GM21360 (cell line): ENCODE data around the gene ZRANB1.

Experiments used
- ATAC-seq: cut with Tn5 transposase; IDR thresholded peaks from one replicate; pipeline ENCODE4 v1.9.1; 2021; ENCODE audit warnings: mild to moderate bottlenecking, moderate library complexity; ENCODE audit not compliant: unreplicated experiment

ZRANB1 gene

DNA sequence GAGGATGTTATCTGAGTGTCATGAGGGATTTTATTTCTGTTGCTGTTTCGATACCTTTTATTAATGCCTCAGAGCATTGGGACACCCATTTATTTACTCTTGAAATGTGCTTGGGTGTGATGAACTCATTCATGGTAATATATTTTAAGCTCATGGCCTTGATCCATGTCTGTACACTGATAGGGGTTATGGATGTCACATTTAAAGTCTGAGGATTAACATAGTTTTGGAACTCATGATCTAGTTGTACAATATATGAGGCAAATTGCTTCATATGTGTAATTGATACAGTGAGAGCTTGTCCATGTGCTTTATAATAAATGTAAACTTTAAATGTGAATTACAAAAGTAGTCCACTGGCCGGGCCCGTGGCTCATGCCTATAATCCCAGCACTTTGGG lies 23.0 kb upstream of the ZRANB1 start:
- no peak for ATAC-seq

DNA sequence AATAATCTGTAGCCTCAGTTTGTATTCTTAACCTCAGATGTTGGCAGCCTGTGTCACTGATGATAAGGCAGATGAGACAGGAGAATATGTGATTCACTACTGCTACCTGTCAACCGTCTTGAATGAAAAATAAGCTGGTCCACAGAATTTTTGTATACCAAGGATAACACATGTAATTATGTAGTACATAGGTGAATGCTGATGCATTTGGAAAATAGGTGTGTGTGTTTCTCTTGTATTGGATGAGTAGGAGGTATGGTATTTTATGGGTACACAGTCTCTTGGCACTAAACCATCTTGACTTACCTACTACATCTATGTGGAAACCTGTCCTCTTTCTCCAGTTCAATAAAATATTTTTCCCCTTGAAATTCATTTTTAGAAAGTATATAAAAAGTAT lies 20.7 kb upstream of the ZRANB1 start:
- ATAC-seq, result no peak

DNA sequence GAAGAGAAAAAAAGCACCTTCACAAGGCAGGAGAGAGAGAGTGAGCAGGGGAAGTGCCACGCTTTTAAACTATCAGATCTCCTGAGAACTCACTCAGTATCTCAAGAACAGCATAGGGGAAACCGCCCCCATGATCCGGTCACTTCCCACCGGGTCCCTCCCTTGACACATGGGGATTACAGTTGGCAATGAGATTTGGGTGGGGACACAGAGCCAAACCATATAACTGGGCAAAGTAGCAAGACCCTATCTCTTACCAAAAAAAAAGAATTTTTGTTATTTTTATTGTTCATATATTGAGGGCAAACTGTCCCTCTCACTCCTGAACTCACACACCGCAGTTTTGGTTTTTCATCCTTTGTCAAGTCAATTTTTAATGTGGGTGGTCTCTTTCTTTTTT lies 18.2 kb upstream of the ZRANB1 start:
- no peak for ATAC-seq

DNA sequence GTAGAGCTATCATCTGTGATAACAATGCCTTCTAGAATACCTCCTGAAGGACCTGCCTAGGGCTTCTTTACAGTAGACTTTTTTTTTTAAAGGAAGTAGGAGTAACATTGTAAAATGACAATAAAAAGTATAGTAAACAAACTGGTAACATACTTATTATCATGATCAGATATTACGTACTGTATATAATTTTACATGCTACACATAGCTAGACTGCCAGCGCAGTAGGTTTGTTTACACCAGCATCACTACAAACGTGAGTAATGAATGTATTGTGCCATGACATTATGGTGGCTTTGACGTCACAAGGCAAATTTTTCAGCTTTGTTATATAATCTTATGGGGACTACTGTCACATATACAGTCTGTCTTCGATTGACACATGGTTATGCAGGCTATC lies 15.4 kb upstream of the ZRANB1 start:
- no peak for ATAC-seq

DNA sequence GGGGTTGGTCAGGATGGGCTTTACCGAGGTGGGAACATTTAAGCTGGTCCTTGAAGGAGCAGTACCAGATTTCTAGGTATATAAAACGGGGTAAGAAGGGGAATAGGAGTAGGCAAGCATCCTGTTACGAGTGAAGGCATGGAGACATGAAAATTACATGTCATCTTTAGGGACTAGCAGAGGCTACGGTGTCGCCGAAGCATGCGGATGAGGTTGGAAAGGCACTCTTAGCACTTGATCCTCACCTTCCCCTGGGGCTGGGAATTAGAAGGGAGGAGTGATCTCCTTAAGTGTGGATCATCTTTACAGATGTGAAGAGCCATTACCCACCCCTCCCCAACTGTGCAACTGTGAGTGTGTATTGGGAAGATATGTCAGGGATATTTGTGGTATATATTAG lies 13.8 kb upstream of the ZRANB1 start:
- ATAC-seq, result no peak

DNA sequence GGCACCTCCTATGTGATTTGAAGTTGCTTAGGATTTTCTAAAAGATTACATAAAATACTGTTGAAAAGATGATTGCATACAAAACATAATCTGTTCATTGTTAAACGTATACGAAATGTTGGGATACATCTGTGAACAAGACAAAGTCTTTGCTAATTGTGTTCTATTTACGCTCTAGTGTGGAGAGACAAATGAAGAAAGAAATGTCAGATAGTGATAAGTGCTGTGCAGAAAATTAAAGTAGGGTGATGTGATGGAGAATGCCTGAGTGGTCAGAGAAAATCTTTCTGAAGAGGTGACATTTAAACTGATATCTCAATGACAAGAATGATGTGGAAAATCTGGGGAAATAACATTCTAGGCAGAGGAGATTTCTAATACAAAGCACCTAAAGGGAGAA lies 13.4 kb upstream of the ZRANB1 start:
- ATAC-seq, result no peak

DNA sequence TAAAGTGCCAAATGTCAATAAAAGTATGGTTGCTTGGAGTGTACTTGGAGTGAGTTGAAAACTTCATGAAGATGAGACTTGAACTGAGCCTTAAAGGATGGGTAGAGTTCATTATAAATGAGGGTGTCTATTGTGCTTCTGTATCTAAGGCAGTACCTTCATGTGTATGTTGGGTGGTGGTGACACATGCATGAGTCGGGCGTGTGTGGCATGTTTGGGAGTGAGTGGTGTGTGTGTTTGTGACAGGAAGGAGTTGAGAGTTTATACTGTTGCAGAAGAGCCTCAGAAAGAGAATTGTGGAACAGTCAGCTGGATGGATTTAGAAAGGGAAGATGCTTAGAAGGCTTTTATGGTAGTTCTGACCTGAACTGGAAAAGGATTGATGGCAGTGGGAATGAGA lies 6.0 kb upstream of the ZRANB1 start:
- no peak for ATAC-seq

DNA sequence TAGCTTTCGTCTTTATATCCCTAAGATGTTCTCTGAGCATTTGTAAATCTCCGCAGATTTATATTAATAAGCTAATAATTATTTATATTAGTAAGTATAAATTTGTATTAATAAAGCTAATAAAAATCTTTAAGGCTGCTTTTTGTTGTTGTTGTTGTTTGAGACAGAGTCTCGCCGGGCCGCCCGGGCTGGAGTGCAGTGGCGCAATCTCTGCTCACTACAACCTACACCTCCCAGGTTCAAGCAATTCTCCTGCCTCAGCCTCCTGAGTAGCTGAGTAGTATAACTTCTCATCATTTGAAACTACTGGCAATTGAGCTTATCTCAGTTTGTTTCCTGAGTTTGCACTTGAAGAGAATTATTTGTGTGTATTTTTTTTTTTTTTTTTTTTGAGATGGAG lies 5.1 kb upstream of the ZRANB1 start:
- ATAC-seq, result no peak

DNA sequence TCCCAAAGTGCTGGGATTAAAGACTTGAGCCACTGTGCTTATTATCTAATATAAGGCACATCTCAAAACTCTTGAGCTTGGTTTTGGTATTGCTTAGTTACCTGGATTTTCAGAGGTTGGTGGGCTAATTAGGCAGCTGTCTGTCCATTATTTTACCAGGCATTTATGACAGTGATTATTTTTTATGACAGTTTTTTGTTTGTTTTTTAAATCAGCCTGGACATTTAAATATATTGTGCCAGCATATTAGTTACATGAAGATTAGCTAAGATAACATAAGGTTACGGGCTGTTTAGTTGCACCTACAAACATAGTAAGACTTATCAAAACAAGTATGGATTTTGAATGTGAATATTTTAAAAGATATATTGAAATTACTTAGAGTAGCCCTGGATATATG lies 2.6 kb upstream of the ZRANB1 start:
- no peak for ATAC-seq

DNA sequence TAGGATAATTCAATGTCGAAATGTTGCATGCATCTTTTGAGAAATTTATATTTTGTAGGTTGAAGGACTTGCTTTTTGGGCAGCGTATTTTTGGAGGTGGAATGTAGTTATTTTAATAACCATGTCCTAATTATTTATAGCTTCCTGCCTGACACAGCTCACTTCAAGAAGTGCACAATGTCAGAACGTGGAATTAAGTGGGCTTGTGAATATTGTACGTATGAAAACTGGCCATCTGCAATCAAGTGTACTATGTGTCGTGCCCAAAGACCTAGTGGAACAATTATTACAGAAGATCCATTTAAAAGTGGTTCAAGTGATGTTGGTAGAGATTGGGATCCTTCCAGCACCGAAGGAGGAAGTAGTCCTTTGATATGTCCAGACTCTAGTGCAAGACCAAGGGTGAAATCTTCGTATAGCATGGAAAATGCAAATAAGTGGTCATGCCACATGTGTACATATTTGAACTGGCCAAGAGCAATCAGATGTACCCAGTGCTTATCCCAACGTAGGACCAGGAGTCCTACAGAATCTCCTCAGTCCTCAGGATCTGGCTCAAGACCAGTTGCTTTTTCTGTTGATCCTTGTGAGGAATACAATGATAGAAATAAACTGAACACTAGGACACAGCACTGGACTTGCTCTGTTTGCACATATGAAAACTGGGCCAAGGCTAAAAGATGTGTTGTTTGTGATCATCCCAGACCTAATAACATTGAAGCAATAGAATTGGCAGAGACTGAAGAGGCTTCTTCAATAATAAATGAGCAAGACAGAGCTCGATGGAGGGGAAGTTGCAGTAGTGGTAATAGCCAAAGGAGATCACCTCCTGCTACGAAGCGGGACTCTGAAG lies 620 bp downstream of the ZRANB1 start:
- ATAC-seq, result no peak

DNA sequence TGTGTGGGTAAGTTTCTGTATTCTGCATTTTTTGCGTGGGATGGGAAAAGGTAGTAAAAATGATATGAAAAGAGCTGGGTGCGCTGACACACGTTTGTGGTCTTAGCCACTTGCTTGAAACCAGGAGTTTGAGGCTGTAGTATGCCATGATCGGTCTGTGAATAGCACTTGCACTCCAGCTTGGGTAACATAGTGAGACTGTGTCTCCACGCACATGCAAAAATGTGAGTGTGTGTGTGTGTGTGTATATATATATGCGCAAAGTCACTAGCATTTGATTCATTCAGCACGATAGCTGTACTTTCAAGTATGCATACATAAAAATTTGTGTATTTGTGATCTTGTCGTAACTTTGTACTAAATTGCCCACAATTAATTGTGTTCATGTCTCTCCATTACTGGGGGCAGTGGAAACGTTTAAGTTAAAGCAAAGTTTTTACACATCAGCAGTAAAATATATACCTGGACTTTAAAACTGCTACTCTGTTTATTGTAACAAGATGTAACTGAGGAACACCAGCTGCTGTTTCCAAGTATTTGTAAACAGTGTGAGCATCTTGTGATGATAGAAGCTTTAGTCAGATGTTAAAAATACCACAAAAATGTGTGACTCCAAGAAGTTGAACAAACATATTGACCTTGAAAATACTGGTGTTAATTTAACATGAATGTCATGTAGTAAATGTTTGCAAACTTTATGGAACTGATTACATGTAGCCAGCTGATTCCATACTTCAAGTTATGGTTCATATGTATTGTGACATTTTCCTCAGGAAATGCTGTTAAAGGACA lies 1.6 kb downstream of the ZRANB1 start:
- ATAC-seq, result no peak

DNA sequence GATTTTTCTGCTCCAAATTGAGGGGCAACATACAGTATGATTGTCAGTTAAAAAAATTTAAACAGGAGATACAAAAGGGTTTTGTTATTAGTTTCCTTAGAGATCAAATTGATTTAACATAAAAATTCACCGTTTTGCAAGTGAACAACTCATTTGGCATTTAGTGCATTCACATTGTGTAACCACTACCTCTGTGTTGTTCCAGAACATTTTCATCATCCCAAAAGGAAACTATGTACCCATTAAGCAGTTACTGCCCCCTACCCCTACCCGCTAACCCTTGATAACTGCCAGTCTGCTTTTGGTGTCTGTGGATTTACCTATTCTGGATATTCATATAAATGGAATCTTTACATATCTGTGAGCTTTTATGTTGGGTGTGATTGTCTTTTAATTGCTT lies 3.1 kb downstream of the ZRANB1 start:
- ATAC-seq, result no peak

DNA sequence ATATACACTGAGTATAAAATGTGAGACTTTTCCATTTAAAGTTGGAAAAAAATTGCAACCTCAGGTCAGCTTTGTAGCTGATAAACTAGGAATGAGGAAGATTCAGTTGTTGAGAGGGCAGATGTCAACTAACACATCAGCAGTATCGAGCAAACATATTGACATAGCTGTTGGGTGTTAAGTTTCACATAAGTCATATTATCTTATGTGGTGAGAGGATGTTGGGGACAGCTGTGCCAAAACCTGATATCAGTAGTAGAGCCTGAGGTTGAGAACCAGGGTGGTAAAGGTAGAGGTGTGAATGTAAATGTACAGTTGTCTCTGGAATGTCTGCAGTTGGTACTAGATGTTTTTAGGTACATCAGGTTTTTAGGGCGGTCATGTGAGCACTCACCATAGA lies 5.0 kb downstream of the ZRANB1 start:
- ATAC-seq, result no peak

DNA sequence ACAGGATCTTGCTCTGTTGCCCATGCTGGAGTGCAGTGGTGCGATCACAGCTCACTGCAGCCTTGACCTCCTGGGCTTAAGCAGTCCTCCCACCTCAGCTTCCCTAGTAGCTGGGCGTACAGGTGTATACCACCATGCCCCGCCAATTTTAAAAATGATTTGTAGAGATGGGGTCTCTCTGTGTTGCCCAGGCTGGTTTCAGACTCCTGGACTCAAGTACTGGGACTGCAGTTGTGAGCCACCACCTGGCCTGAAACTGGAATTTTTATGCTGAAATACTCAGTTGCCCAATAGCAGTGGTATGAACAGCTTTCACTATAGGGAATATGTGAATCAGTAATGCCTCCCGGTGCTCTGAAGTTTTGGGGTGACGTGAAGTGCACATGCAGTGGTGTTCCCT lies 7.6 kb downstream of the ZRANB1 start:
- no peak for ATAC-seq

DNA sequence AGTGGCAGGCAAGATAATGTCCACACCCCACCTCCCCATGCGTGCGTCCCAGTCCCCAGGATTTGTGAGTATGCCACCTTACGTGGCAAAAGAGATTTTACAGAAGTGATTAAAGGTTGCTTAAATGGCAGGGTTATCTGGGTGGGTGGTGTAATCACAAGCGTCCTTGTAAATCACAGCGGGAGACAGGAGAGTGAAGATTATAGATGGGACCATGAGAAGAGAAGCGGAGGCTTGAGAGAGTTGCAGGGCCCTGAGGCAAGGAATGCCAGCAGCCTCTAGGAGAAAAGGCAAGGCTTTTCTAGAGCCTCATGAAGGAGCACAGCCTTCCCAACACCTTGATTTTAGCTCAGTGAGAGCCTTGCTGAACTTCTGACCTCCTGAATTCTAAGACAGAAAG lies 10.2 kb downstream of the ZRANB1 start:
- ATAC-seq, result no peak

DNA sequence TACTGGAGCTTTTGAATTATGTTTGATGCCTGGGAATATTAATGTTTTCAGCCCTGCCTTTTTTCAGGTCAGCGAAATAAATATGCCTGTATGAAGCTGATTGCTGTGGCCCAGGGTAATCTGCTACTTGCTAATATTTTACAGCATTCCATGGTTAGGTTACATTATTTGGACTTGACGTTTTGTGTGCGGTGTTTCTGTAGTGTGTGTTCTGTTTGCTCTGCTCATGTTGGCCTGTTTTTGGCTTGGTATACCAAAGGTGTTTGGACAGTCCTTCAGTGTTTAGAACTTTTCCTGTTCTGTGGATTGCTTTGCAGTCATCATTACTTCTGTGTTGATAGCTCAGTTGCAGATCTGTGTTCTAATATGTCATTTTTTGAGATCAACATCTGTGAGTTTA lies 11.5 kb downstream of the ZRANB1 start:
- no peak for ATAC-seq

DNA sequence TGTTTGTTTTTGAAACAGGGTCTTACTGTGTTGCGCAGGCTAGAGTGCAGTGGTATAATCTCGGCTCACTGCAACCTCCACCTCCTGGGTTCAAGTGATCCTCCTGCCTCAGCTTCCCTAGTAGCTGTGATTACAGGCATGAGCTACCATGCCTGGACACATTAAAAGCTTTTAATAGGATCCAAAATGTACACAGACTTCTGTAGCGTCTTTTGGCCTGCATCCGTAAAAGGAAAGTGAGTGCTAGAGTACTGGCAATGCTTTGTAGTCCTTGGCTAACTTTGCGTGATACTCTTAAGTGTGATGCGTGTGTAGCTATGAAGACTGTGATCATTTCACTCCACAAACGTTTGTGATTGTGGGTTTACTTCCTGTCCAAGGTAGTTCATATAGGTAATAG lies 13.3 kb downstream of the ZRANB1 start:
- no peak for ATAC-seq

DNA sequence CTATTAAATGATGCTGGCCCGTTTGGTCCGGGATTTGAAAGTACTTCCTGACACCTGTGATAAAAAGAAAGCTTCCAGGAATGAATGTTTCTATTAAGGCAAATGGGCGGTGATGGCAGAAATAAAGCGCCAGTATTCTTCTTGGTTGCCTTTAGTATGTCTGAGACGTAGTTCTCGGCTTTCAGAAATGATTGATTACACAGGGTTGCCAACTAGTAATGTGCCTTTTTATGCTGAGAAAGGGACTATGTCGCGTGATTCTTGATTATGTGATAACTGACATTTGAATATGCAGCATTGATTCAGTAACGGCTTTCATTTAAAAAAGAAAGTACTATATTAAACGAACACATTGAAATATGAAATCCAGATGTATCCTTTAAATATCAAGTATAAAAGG lies 13.9 kb downstream of the ZRANB1 start:
- no peak for ATAC-seq

DNA sequence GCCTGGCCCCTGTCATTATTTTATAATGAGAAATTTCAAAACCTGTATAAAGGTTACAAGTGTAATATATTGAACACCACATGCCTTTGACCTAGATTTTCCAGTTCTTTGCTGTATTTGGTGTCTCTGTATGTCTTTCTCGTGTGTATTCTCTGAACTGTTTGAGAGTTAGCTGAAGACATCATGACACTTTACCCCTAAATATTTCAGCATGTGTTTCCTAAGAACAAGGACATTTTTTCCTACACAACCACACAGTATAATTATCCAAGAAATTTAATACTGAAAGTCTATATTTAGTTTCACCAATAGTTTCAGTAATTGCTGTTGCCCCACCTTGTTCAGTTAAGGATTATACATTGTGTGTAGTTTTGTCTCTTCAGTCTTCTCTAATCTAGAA lies 14.8 kb downstream of the ZRANB1 start:
- no peak for ATAC-seq

DNA sequence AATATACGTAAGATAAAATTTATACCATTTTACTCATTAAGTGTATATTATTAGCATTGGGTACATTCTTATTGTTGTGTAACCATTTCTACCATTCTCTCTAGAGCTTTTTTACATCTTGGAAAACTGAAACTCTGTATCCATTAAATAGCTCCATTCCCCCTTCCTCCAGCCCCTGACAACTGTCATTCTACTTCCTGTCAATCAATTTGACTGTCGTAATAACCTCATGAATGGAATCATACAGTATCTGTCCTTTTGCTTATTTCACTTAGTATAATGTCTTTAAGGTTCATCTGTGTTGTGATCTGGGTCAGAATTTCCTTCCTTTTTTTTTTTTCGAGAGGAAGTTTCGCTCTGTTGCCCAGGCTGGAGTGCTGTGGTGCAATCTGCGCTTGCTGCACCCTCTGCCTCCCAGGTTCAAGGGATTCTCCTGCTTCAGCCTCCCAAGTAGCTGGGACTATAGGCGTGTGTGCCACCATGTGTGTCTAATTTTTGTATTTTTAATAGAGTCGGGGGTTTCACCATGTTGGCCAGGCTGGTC lies 15.6 kb downstream of the ZRANB1 start:
- ATAC-seq, result no peak

DNA sequence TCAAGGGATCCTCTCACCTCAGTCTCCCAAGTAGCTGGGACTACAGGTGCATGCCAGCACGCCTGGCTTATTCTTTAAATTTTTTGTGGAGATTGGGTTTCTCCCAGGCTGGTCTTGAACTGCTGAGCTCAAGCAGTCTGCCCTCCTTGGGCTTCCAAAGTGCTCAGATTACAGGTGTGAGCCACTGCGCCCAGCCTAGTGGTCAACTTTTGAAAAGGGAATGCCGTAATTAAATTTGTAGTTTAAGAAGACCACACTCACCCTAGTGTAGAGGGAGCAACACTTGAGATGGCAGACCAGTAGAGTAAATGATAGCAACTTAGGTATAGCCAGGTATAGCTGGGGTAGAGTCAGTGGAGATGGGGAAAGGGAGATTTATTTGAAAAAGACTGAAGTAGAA lies 17.6 kb downstream of the ZRANB1 start:
- no peak for ATAC-seq

DNA sequence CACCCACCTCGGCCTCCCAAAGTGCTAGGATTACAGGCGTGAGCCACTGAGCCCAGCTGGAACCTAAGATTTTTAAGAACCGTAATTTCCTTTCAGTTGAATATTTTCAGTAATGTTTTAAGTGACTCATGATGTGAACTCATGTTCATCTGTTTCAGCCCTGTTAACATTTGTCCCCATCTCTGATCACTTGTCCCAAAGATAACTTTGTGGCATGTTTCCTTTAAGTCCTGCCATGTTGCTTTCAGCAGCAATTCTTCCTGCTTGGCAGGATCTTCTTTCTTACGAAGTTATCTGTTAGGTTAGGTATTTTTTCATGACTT lies 19.3 kb downstream of the ZRANB1 start:
- no peak for ATAC-seq
